B cell (primary cell): Measurements from ENCODE around the gene CYTL1. TPM values are rescaled to one million over a fixed set of nuclear protein-coding genes. Genes with fewer than 3 reads are reported as not detected.

Experiments used
- ATAC-seq: fragments of 200-7000 bp; cut with Tn5 transposase; one replicate; pipeline ENCODE4 v1.10.0; 2021; ENCODE audit warnings: low read depth, mild to moderate bottlenecking, moderate number of reproducible peaks, moderate library complexity
- CTCF ChIA-PET: fragments of 350-600 bp; sonication (Branson Sonifier 250); formaldehyde crosslinking; loops from one replicate; lab custom pipeline; 2021; ENCODE audit warnings: antibody characterized with exemption, inconsistent platforms; lab: Charles Lee
- POLR2A ChIA-PET: fragments of 350-600 bp; sonication (Branson Sonifier 250); formaldehyde crosslinking; loops from one replicate; lab custom pipeline; 2021; ENCODE audit warnings: antibody characterized with exemption; lab: Charles Lee
- DNase-seq: peaks from one replicate; pipeline ENCODE4 v3.0.0; 2013
- H2AFZ ChIP-seq: 2 replicates; pipeline ENCODE4 v1.6.1; 2012; ENCODE audit warnings: mild to moderate bottlenecking, low read depth, low read length; ENCODE audit not compliant: insufficient read depth, poor library complexity, severe bottlenecking
- H3K27ac ChIP-seq, 2 donors: 1 replicate in 1 of 2; 2 replicates in 1 of 2; pipeline ENCODE4 v1.5.1; 2012 to 2013; ENCODE audit warnings: low read length in 2 of 2, mild to moderate bottlenecking in 2 of 2, moderate library complexity in 1 of 2
- H3K27me3 ChIP-seq, 4 experiments: fragments of 200-600 bp in 1 of 4; sonication (generic) in 1 of 4; replicated peaks in 1 of 4; 1 replicate in 2 of 4; 2 replicates in 2 of 4; pipeline versions ENCODE4 v1.6.1 to v1.7.0; 2013 to 2016; ENCODE audit warnings: low read length in 3 of 4, mild to moderate bottlenecking in 2 of 4, mixed read lengths in 1 of 4, moderate library complexity in 1 of 4; ENCODE audit not compliant: insufficient read depth in 4 of 4, control insufficient read depth in 3 of 4; ENCODE audit errors: control extremely low read depth in 1 of 4
- H3K36me3 ChIP-seq, 2 experiments: replicated peaks in 1 of 2; 1 replicate in 1 of 2; 2 replicates in 1 of 2; pipeline versions ENCODE4 v1.6.1 to v1.7.1; 2013; ENCODE audit warnings: low read length in 1 of 2; ENCODE audit not compliant: insufficient read depth in 2 of 2, control insufficient read depth in 1 of 2; ENCODE audit errors: control extremely low read depth in 1 of 2, extremely low read depth in 1 of 2
- H3K4me1 ChIP-seq, 2 donors: fragments of 200-600 bp in 1 of 2; sonication (generic) in 1 of 2; 1 replicate in 1 of 2; 2 replicates in 1 of 2; pipeline versions ENCODE4 v1.5.1 to v1.6.1; 2013 to 2017; ENCODE audit warnings: low read length in 2 of 2; ENCODE audit not compliant: control insufficient read depth in 2 of 2, insufficient read depth in 2 of 2
- H3K4me2 ChIP-seq: replicated peaks from 2 replicates; pipeline ENCODE3; 2012; ENCODE audit warnings: mild to moderate bottlenecking, low read depth, low read length; ENCODE audit not compliant: poor library complexity, severe bottlenecking
- H3K4me3 ChIP-seq, 5 experiments: fragments of 200-600 bp in 1 of 5; sonication (generic) in 1 of 5; 1 replicate in 3 of 5; 2 replicates in 2 of 5; pipeline versions ENCODE4 v1.5.1 to v1.7.0; 2011 to 2016; ENCODE audit warnings: low read length in 4 of 5, mild to moderate bottlenecking in 4 of 5, low read depth in 2 of 5, control low read depth in 1 of 5, moderate library complexity in 1 of 5; ENCODE audit not compliant: insufficient read depth in 1 of 5; ENCODE audit errors: control extremely low read depth in 1 of 5, extremely low read depth in 1 of 5
- H3K79me2 ChIP-seq: fragments of 200-600 bp; sonication (generic); one replicate; pipeline ENCODE4 v1.6.0; 2016; ENCODE audit warnings: low read length; ENCODE audit not compliant: control insufficient read depth, insufficient read depth
- H3K9ac ChIP-seq: fragments of 200-600 bp; sonication (generic); 2 replicates; pipeline ENCODE4 v1.6.1; 2017; ENCODE audit warnings: mild to moderate bottlenecking, low read length, moderate library complexity
- H3K9me3 ChIP-seq, 3 donors: one replicate each; pipeline versions ENCODE4 v1.6.1 to v1.7.1; 2013; ENCODE audit warnings: low read length in 2 of 3; ENCODE audit not compliant: control insufficient read depth in 2 of 3, insufficient read depth in 1 of 3; ENCODE audit errors: control extremely low read depth in 1 of 3
- H4K20me1 ChIP-seq: 2 replicates; pipeline ENCODE4 v1.6.0; 2012; ENCODE audit warnings: mild to moderate bottlenecking, low read length; ENCODE audit not compliant: insufficient read depth, control insufficient read depth, poor library complexity, severe bottlenecking
- H3K27ac Mint-ChIP-seq: one replicate; pipeline ENCODE4 v1.8.0; 2021; ENCODE audit warnings: mixed read lengths
- H3K27me3 Mint-ChIP-seq: one replicate; pipeline ENCODE4 v1.8.0; 2021; ENCODE audit warnings: mixed read lengths
- H3K4me1 Mint-ChIP-seq: one replicate; pipeline ENCODE4 v1.8.0; 2021; ENCODE audit warnings: mixed read lengths
- H3K4me3 Mint-ChIP-seq: one replicate; pipeline ENCODE4 v1.8.0; 2021; ENCODE audit warnings: mixed read lengths
- H3K9me3 Mint-ChIP-seq: one replicate; pipeline ENCODE4 v1.8.0; 2022; ENCODE audit warnings: mixed read lengths; ENCODE audit not compliant: insufficient read depth
- CTCF ChIP-seq: fragments of 200-600 bp; IDR thresholded peaks from one replicate; pipeline ENCODE4 v1.8.0; 2022; ENCODE audit warnings: antibody characterized with exemption, mild to moderate bottlenecking
- EZH2 ChIP-seq: IDR thresholded peaks from 2 replicates; pipeline ENCODE4 v1.6.1; 2012; ENCODE audit warnings: borderline replicate concordance, low read depth, mild to moderate bottlenecking, moderate library complexity, low read length; ENCODE audit not compliant: insufficient read depth, poor library complexity, severe bottlenecking
- WGBS: methylation state at CpG from one replicate; pipeline ENCODE4 v1.1.5; 2013; ENCODE audit warnings: missing lambda C conversion rate; ENCODE audit not compliant: insufficient coverage; 5-methylcytosine and 5-hydroxymethylcytosine counted together
- intact Hi-C: fragments of 100-400 bp; cut with micrococcal nuclease; formaldehyde crosslinking; loops from one replicate; pipeline ENCODE4 v1.10.0; 2022
- polyA plus RNA-seq: library from polyadenylated mRNA; depleted of rRNA; stranded (reverse); fragments of >200 nt; gene quantifications from 2 replicates; pipeline ENCODE4 v1.2.3, GENCODE V29; 2012
- total RNA-seq, 2 donors: library from RNA; stranded (reverse); fragments of 120-200 nt in 1 of 2; gene quantifications; 1 replicate in 1 of 2; 2 replicates in 1 of 2; pipeline versions ENCODE4 v1.2.3 to v1.2.4, GENCODE V29; 2013 to 2022

The CYTL1 gene
- total and polyA plus RNA-seq, 2 donors (not counting 1 experiment from before 2014, with no cell fraction given), result not detected

- no peak overlapping the region for H3K27ac Mint-ChIP-seq
- Histone ChIP-seq H3K9me3 (peaks cover 0 to 3% (median 0%) of the 10 kb centered on the region in 3 donors), H3K4me2 (no peak overlapping the region), H3K27ac (no peak overlapping the region), H3K79me2 (no peaks in the 10 kb centered on the region), H3K36me3 (no peaks in the 10 kb centered on the region), H4K20me1 (no peaks in the 10 kb centered on the region), H3K4me3 (no peak overlapping the region), H3K4me1 (peaks cover 0 to 6% of the 10 kb centered on the region in 2 donors), H3K9ac (no peak overlapping the region), H3K27me3 (no peaks in the 10 kb centered on the region), H2AFZ (no peak overlapping the region)
- H3K9me3 Mint-ChIP-seq, result no peaks in the 10 kb centered on the region
- POLR2A ChIA-PET, result no interaction called here
- intact Hi-C loops, result no loop called here
- CTCF ChIA-PET, result no interaction called here
- peaks cover 9% of the 10 kb centered on the region for H3K4me1 Mint-ChIP-seq
- no peak for ATAC-seq
- TF ChIP-seq EZH2 (no peak), CTCF (no peak)
- H3K27me3 Mint-ChIP-seq, result peaks cover 8% of the 10 kb centered on the region
- no peak overlapping the region for H3K4me3 Mint-ChIP-seq
- DNase-seq, result no peak
- 82% methylated on average over 3 of the region's 8 CpGs for WGBS
Observed at GRCh38 chr4:5034206-5034605, 14.9 kb upstream of the CYTL1 start.

- peaks cover 9% of the 10 kb centered on the region for H3K4me1 Mint-ChIP-seq
- POLR2A ChIA-PET, result no interaction called here
- intact Hi-C loops, result no loop called here
- Histone ChIP-seq H4K20me1 (no peaks in the 10 kb centered on the region), H2AFZ (peak overlapping the region; percentile 71), H3K9me3 (peaks cover 0 to 3% (median 0%) of the 10 kb centered on the region in 3 donors), H3K4me1 (peaks cover 0 to 6% of the 10 kb centered on the region in 2 donors), H3K4me2 (peak overlapping the region; percentile 50), H3K9ac (no peak overlapping the region), H3K27ac (no peak overlapping the region), H3K79me2 (no peaks in the 10 kb centered on the region), H3K27me3 (no peaks in the 10 kb centered on the region), H3K4me3 (no peak overlapping the region), H3K36me3 (no peaks in the 10 kb centered on the region)
- H3K27me3 Mint-ChIP-seq, result peaks cover 10% of the 10 kb centered on the region
- TF ChIP-seq EZH2, result no peak
- no peak for TF ChIP-seq CTCF
- peak overlapping the region; percentile 42 for H3K27ac Mint-ChIP-seq
- DNase-seq, result no peak
- CTCF ChIA-PET, result no interaction called here
- no peak for ATAC-seq
- H3K4me3 Mint-ChIP-seq, result peak overlapping the region; percentile 66
- H3K9me3 Mint-ChIP-seq, result no peaks in the 10 kb centered on the region
- 11% methylated on average over 5 of the region's 10 CpGs for WGBS
Observed at GRCh38 chr4:5033281-5033841, 14.1 kb upstream of the CYTL1 start.
